Brain pericyte (primary cell): Measurements from ENCODE around the gene CAGE1.

ENCODE experiments used
- DNase-seq: peaks from one replicate; pipeline ENCODE4 v3.0.0-alpha.2; 2012; ENCODE audit warnings: low read depth, low spot score

Gene CAGE1

DNA sequence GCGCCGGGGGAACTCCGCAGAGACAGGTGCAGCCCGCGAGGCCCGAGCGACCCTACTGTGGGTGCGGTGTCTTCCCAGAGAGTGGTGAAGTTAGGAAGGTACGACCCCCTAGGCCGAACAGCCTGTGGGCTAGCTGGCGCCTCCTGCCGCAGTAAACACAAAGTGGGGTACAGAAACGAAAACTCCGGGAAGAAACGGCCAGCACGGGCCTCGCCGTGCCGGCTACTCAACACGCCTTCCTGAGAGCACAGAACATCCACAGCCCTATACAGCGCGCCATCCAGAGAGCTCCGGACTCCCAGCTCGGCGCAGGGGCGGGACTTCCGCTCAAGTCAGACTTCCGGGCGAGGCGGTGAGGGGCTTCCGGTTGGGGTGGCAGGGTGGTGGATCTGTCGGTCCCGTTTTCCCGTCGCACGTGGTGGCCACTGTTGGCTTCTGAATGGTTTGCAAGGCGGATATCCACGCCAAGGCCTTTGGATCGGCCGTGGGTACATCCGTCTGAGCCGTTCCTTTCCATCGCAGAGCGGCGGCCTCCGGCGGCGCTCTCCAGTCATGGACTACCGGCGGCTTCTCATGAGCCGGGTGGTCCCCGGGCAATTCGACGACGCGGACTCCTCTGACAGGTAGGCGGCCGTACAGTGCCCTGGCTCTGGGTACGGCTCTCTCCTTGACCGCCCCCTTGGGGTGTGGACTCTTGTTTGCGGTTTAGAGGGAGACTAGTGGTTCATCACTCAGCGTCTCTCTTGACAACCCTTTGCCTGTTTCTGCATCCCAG is at the start of gene CAGE1, which contains the start of gene RIOK1:
Gene CAGE1, minus strand, starts transcription at position 292 of the 775 bp plus-strand sequence. CDS start 2,569 bp downstream, outside the sequence.
Gene RIOK1, plus strand, starts transcription at position 358 of the 775 bp plus-strand sequence. Its CDS starts 195 bp downstream, at position 553.
- DNase-seq = peak; percentile 74

- no peak for DNase-seq
Measured at GRCh38 chr6:7439228-7439627, 49.7 kb upstream of the CAGE1 start.

DNA sequence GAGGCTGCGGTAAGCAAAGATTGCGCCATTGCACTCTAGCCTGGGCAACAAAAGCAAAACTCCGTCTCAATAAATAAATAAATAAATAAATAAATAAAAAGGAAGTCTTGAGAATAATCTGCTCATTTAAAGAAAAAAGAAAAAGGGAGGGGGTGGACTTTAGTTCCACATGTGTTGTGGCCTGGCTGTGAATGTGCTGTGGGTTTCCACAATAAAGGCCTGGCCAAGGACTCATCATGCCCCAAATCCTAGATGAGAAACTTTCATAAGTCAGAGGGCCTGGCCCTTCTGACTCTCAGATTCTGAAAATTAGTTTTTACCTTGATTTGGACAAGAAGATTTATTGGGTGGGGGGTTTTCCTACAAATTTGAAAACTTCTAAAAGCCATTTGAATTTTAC is 48.5 kb upstream of the CAGE1 start:
- no peak for DNase-seq

DNA sequence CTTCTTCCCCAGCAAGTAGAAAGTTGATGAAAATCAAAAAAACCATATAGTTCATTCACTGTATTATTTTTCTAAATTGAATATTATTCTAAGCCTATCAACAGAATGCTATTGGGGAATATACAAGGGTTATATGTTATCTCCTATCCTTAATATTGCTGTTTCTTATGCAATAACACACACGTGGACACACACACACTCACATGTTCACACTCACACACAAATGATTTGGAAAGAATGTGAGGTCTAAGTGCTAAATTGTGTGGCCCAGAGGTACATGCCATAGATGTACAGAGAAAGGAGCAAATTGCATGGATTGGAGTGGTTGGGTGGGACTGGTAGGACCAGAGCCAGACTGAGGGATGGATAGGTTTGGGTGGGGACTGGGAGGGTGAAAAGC is 45.1 kb upstream of the CAGE1 start:
- no peak for DNase-seq

GRCh38 chr6:7433121-7433617 is 43.6 kb upstream of the CAGE1 start:
- DNase-seq = no peak

DNA sequence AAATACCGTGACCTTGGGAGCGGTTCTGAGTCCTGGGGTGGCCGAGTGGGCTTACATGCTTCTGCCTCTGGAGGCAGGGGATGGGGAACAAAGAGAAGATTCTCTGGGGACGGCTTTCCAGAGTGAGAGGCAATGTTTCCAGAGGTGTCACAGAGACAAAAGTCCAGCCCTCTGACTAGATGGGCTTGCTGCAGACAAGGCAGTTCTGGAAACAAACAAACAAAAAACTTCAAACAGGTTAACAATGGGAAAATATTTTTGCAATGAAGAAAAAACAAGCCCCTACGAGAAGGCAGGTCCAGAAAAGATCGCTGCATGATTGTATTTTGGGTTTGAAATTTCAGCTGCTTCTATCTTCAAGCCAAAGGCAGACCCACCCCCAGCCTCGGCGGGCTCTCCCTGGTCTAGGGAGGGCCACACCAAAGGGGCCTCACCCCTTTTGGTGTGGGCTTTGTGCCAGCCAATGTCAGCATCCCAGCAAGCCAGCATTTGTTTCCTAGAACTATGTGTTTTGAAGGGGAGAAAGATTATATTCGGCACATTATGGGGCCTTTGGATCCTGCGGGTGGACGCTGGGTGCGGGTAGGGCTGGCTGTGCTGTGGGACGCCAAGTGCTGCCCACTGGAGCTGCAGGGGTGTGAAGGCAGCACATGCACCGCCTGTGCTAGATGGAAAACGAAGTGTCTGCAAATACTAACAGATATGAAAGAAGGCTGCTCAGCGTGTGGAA is 43.0 kb upstream of the CAGE1 start:
- DNase-seq = no peak

DNA sequence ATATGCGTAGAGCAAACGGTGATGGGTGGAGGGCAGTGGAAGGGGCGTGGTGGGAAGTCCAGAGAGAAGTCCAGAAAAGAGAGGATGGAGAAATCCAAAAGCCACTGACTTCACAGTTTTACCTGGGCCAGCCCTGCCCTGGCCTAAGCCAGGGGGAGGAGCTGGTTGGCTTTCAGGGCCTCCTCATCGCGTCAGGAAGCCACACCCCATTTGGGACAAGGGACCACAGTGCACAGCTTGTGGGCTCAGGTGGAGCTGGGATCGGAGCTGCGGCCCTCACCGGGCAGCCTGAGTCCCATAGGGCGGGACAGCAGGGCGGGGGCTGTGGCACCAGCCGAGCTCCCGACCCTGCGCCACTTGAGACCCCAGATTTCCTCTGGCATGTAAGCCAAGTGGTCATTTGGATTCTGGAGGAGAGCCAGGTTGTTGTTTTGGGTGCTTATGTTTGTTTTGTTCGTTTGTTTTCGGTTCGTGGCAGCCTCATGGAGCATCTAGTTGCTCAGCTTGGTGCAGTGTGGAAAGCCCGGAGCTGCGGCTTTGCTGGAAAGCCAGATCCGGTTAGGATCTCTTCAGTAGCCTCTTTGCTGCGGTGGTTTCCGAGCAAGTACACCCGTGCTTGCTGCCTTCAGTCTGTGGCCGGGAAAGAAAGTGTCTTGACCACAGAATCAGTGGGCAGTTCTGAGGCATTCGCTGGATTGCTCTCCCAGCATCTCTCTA is 42.3 kb upstream of the CAGE1 start:
- DNase-seq = no peak

- no peak for DNase-seq
Measured at GRCh38 chr6:7431313-7431673, 41.8 kb upstream of the CAGE1 start.

DNA sequence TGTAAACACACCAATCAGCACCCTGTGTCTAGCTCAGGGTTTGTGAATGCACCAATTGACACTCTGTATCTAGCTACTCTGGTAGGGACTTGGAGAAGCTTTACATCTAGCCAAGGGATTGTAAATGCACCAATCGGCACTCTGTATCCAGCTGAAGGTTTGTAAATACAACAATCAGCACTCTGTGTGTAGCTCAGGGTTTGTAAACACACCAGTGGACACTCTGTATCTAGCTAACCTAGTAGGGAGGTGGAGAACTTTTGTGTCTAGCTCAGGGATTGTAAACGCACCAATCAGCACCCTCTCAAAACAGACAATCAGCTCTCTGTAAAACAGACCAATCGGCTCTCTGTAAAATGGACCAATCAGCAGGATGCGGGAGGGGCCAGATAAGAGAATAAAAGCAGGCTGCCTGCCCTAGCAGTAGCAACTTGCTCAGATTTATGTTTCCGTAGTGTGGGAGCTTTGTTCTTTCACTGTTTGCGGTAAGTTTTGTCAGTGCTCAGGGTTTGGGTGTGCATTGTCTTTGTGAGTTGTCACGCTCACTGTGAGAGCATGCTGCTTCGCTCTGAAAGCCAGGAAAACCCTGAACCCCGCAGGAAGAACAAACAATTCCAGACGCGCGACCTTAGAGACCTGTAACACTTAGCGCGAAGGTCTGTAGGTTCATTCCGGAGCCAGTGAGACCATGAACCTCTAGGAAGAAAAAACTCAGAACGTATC is 37.1 kb upstream of the CAGE1 start:
- DNase-seq = no peak

- DNase-seq = no peak
Measured at GRCh38 chr6:7425808-7426190, 36.3 kb upstream of the CAGE1 start.

DNA sequence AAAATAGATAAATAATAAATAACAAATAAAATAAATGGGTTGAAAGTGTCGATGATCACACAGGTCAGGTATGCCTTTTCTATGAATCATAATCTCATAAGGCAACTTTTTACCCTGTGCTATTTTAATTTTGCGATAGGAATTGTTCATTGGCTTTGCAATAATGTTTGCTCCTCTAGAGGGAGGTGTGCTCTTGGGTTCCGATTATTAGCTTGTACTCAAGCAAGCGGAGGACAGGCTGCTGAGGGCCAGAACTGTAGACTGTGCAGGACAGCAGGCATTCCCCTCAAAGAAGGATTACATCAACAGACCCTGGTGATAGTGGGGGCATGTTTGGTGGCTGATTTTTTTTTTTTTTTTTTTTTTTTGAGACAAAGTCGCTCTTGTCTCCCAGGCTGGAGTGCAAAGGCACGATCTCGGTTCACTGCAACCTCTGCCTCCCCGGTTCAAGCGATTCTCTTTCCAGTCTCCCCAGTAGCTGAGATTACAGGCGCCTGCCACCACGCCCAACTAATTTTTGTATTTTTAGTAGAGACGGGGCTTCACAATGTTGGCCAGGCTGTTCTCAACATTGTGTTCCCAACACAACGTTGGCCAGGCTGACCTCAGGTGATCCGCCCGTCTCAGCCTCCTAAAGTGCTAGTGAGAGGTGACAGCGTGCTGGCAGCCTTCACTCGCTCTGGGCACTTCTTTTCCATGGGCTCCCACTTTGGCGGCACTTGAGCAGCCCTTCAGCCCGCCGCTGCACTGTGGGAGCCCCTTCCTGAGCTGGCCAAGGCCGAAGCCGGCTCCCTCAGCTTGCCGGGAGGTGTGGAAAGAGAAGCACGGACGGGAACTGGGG is 35.6 kb upstream of the CAGE1 start:
- DNase-seq = no peak

- no peak for DNase-seq
Measured at GRCh38 chr6:7424058-7424457, 34.5 kb upstream of the CAGE1 start.

GRCh38 chr6:7421066-7421465 is 31.5 kb upstream of the CAGE1 start:
- DNase-seq = no peak

GRCh38 chr6:7419065-7419464 is 29.5 kb upstream of the CAGE1 start:
- DNase-seq = peak; percentile 39

DNA sequence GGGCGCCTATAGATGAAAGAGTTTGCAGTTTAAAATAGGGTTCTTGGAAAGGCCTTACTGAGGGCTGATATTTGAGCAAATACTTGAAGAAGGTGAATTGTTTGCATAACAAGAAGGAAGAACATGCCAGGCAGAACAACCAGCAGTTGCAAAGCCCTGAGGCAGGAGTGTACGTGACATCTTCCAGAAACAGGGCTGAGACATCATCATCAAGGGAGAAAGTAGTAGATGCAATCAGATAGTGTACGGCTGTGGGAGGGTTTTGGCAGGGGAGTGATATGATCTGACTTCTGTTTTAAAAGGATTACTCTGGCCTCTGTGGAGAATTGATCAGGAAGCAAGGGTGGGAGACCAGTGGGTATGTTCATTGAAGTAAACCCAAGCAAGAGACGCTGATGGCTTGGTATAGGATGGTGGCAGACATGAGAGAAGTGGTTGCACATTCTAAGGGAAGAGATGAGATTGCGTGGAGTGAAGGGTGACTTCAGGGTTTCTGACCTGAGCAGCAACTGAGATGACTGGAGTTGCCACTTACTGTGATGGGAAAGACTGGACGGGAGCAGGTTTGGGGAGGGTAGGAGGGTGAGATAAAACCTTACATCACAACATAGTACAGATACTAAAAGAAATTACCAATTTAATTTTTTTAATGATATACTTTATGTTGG is 28.8 kb upstream of the CAGE1 start:
- no peak for DNase-seq

DNA sequence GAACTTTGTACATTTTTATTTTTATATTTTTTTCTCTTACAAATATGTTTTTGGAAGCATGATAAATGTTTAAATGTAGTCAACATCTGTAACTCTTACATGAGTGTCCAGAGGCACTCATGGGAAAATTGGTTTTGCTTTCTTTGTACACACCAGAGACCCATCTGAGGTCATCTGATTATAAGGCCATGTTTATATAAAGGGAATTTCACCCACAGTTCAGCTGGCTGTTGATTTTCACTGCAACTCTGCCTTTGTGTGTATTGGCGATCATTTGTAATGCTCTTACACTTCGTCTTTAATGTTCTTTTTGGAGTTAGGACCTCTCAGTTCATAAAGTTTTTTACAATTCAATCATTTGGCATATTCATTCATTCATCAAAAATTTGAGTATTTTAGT is 28.1 kb upstream of the CAGE1 start:
- no peak for DNase-seq

DNA sequence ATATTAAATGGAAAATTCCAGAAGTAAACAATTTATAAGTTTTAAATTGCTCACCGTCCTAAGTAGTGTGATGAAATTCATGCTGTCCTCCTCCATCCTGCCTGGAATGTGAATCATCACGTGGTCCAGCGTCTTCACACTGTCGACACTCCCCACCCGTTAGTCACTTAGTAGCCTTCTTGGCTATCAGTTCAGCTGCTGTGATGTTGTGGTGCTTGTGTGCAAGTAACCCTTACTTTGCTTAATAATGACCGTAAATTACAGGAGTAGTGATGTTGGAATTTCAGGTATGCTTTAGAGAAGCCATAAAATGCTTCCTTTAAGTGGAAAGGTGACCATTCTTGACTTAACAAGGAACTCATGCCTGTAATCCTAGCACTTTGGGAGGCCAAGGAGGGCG is 25.3 kb upstream of the CAGE1 start:
- no peak for DNase-seq

DNA sequence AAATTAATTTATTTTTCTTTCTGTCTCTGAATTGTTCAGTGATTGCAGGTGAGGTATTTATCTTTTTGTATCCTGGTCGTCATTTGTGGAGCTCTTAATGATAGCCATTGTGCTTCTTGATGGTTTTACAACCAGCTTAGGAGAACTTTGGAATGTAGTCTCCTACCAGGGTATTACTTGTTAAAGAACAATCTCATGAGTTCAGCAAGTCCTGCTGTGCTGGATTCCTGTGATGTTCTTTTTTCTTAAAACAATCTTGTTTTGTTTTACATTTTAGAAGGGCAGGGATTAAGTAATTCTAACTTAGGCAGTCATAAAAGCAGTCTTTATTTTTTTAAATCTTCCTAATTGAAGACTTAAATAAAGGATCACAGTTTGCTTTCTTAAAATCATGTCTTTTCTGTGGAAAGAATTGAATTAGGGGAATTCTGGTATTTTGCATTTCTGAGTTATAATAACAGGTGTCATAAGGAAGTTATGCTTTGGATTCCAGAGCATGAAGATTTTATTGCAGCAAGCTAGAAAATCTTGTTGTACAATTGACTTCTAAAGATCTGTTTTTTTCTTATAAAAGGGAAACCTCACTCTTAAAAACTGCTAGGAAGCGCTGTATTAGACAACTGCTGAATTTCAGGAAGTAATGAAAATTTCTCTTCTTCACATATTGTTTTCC is 23.7 kb upstream of the CAGE1 start:
- no peak for DNase-seq

DNA sequence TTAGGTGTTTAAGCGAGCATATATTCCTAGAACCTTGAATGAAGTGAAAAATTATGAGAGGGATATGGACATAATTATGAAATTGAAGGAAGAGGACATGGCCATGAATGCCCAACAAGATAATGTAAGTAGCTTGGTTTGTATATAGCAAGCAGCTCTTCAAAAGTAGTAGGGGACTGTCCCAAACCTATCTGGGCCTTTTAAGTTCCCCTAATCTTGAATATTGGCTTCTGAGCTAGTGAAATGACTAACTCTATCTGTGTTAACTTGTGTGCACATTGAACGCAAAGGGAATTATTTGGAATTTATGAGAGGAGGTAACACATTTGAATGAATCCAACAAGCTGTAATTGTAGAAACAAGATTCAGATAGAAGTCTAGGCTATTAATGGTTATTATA is 21.8 kb upstream of the CAGE1 start:
- no peak for DNase-seq

- DNase-seq = no peak
Measured at GRCh38 chr6:7410851-7411250, 21.3 kb upstream of the CAGE1 start.
